Heart left ventricle (tissue), 13 donors: ENCODE results near the gene CCNI.

Experiments
- POLR2A ChIP-seq, 2 donors: fragments of 450-650 bp; IDR thresholded peaks; one replicate each; pipeline ENCODE4 v1.6.1; 2017; ENCODE audit warnings: antibody characterized with exemption in 2 of 2, mild to moderate bottlenecking in 2 of 2, moderate library complexity in 2 of 2
- TF ChIP-seq, protein P1 (sequence below), 12 donors: fragments of 200-600 bp; sonication (generic) in 4 of 12; IDR thresholded peaks; one replicate each; pipeline versions ENCODE4 v1.5.0 to v1.8.0; 2018 to 2022; ENCODE audit warnings: antibody characterized with exemption in 12 of 12, mild to moderate bottlenecking in 5 of 12
- donor health status: ischemic (EF 13 %, LVEDD 7.1; RV severe dilation, severe dysfunction).
- donor health status: DM: no; HTN: yes; CAD: no.
- donor health status: DM: no; HTN: no; CAD: no.
- donor health status: ischemic (EF 25% LVEDD 6.9; RV normal size, moderate dysfunction).
- donor health status: ischemic (EF 25% LVEDD 5.7; RV mildly dilated, moderate dysfunction).
- donor health status: ischemic (EF 35%, LVEDD 5.7; RV mildly dilated, moderate dysfunction).
- donor health status: nonischemic (EF 11% LVEDD 7.7; RV severe dilation, severe dysfunction).
- donor health status: DM: yes; HTN: yes; CAD: no.
- donor health status: PGD.
- donor health status: ischemic (EF 29% LVEDD 5.4; RV normal size, mild dysfunction).
- donor health status: nonischemic (EF 23%, LVEDD 6.1; RV moderate dilation, normal function).

DNA sequence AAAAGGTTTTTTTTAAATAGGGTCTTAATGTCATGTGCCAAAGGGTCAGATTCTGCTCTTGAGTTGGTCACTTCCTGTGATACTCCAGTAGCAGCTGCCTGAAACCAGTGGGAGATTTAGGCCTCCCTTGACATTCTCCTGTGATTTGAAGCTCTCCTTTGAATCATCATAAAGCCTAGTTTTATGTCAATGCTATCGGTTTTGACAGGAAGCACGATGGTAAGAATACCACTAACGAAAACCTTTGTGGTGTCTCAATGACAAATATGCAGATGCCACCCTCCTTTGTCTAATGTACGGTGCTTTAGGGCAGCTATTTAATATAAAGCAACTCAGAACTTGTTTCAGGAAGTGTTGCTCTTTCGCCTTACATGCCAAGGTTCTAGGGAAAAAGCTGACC lies 44.2 kb downstream of the CCNI start:
- TF ChIP-seq, protein P1, sequence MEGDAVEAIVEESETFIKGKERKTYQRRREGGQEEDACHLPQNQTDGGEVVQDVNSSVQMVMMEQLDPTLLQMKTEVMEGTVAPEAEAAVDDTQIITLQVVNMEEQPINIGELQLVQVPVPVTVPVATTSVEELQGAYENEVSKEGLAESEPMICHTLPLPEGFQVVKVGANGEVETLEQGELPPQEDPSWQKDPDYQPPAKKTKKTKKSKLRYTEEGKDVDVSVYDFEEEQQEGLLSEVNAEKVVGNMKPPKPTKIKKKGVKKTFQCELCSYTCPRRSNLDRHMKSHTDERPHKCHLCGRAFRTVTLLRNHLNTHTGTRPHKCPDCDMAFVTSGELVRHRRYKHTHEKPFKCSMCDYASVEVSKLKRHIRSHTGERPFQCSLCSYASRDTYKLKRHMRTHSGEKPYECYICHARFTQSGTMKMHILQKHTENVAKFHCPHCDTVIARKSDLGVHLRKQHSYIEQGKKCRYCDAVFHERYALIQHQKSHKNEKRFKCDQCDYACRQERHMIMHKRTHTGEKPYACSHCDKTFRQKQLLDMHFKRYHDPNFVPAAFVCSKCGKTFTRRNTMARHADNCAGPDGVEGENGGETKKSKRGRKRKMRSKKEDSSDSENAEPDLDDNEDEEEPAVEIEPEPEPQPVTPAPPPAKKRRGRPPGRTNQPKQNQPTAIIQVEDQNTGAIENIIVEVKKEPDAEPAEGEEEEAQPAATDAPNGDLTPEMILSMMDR (IDR thresholded peaks at IDR 0.05), result no peak
- no peak for TF ChIP-seq POLR2A (IDR thresholded peaks at IDR 0.05)
